ENCODE measurements around the gene PWP1.
A peak's percentile ranks its signal among the peaks of the same experiment; 100 is the strongest.

PWP1 gene

DNA sequence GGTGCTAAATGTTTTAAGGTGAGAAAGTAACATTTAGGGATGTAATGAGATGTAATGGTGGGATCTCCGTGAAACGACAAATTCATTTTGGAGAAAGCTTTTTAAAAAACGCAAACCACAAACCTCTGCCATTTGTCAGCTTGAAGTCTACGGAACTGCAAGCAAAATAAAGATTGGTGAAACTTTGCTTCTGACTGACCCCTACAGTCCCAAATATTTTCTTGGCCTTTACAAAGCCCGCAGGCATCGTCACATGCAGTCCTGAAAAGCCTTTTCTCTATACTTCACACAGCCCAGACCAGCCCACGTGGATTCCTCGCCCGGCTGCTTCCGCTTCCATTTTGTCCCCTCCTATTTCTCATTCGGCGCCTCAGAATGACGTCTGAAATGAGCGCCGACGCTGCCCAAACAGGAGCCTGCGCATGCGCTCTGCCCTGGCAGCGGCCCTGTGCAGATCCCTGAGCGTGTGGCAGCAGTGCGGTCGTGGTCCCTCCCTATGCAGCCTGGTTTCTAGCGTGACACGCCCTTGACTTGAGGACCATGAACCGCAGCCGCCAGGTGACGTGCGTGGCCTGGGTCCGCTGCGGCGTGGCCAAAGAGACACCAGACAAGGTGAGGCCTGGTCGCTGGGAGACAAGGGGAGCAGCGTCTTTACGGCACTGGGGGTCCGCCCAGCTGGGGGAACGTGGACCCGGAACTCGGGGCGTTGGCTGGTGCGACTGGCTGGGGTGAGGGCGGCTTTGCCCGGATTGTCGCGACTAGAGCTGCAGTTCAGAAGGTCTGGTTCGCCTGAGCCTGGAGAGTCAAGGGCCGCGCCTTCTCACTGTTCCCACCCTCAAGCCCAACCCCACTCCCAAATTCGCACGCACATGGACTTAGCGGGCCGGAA is at the start of gene PWP1:
Gene PWP1, plus strand, starts transcription at position 440 of the 889 bp plus-strand sequence. Its CDS starts 101 bp downstream, at position 541.
- peaks cover 27% of the 10 kb centered on the region for H3K36me3 Mint-ChIP-seq
- CTCF ChIA-PET = interaction anchor here (1.4 to 2.5 kb wide), 2 partner anchors 10 to 554 kb away, joined by 3 to 9 read pairs; no protein-coding TSS in a partner anchor
- DNase-seq = peak; percentile 96

DNA sequence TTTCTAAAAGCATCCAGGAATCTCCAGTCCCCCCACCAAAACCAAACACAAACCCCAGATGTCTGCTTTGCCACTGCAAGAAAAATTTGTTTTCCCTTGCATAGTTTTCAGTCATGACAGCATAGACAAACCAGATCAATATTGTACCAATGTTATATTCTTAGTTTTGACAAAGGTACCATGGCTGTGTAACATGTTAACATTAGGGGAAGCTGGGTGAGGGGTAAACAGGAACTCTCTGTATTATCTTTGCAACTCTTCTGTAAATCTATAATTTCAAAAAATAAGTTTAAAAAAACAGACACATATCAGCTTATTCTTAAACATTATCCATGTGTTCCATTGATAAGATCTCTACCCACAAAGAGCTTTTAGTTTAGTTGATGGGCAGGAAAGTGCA is 44.4 kb upstream of the PWP1 start:
- no peak overlapping the region for H3K4me3 Mint-ChIP-seq
- no peak overlapping the region for H3K27ac Mint-ChIP-seq
- H3K27me3 Mint-ChIP-seq = no peaks in the 10 kb centered on the region
- DNase-seq = no peak
- H3K9me3 Mint-ChIP-seq = no peaks in the 10 kb centered on the region
- CTCF ChIA-PET = no interaction called here
- no peaks in the 10 kb centered on the region for H3K4me1 Mint-ChIP-seq
- H3K36me3 Mint-ChIP-seq = peaks cover 24% of the 10 kb centered on the region

More for the DNA sequence above, at the start of gene PWP1:
- peak within 1 kb of the TSS; percentile 92 for H3K4me3 Mint-ChIP-seq
- peaks cover 15% of the 10 kb centered on the region for H3K27me3 Mint-ChIP-seq
- H3K4me1 Mint-ChIP-seq = peaks cover 30% of the 10 kb centered on the region
- peak within 1 kb of the TSS; percentile 97 for H3K27ac Mint-ChIP-seq
- no peaks in the 10 kb centered on the region for H3K9me3 Mint-ChIP-seq

DNA sequence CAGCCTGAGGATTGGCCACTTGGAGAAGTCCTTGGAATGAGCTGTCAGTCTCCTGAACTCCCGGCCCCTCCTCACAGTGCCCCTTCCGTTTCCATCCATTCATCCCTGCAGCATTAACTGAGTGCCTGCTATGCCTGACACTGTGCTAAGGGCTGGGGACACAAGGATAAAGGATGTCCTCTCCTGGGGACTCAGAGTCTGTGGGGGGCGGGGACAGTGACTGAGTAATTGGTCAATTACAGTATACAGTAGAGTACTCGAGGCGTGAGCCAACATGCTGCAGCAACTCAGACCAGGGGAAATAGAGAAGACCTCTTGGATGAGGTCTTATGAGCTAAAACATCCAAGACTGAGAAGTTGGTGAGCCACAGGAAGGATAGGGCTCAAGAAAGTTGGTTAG is 43.4 kb upstream of the PWP1 start:
- H3K27ac Mint-ChIP-seq = peak overlapping the region; percentile 1
- no peaks in the 10 kb centered on the region for H3K4me1 Mint-ChIP-seq
- H3K27me3 Mint-ChIP-seq = no peaks in the 10 kb centered on the region
- H3K36me3 Mint-ChIP-seq = peaks cover 24% of the 10 kb centered on the region
- no peak overlapping the region for H3K4me3 Mint-ChIP-seq
- CTCF ChIA-PET = no interaction called here
- no peaks in the 10 kb centered on the region for H3K9me3 Mint-ChIP-seq
- no peak for DNase-seq

DNA sequence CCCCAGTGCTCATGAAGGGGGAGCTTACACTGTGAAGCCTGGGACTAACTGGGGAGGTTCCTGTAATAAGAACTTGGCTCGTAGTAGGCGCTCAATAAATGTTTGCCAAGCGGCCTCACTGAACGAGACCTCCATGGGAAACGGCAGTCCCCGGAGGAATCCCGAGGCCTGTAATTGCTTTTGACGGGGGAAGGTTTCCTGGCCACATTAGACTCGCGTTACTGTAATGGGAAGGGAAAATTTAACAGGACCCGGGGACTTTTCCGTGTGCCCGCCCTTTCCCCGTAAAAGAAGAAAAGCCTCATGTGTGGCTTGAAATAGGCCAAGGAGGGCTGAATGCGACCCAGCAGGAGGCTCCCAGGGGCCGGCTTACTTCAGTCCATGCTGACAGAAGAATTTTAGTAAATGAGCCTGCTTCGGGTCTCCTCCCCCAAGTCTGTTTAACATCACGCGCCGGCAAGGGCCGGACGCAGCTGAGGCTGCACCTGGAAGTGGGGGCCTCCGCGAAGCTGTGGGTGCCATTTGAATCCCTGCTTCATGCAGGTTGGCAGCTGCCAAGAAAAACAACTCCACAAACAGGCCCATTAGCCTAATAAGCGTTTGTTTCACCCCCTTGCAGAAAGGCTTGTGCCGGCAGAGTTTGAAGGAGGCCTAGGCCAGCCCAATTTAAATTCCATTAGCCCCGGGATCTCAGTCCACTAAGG is 39.8 kb upstream of the PWP1 start:
- H3K9me3 Mint-ChIP-seq = no peaks in the 10 kb centered on the region
- no peak overlapping the region for H3K27ac Mint-ChIP-seq
- peaks cover 18% of the 10 kb centered on the region for H3K36me3 Mint-ChIP-seq
- no peaks in the 10 kb centered on the region for H3K4me1 Mint-ChIP-seq
- no peaks in the 10 kb centered on the region for H3K27me3 Mint-ChIP-seq
- CTCF ChIA-PET = no interaction called here
- H3K4me3 Mint-ChIP-seq = no peak overlapping the region
- DNase-seq = no peak

DNA sequence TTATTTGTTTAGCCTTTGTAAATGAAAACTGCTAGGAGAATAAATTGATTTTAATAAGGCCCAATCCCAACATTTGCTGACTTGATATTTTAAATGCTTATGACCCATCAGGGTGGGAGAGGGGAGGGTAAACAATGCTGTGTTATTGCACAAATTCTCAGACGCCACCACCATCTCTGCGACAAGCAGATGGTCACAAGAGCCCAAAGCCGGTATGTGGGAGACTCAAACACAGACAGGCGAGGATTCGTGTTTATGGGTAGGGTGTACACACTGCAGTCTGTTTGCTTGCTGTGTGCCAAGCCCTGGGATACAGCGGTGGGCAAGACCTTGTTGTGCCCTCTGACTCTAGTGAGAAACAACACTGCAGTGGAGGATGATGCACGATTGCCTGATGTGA is 39.2 kb upstream of the PWP1 start:
- Mint-ChIP-seq H3K36me3 (peaks cover 13% of the 10 kb centered on the region), H3K4me3 (no peak overlapping the region), H3K27ac (no peak overlapping the region), H3K9me3 (no peaks in the 10 kb centered on the region), H3K4me1 (no peaks in the 10 kb centered on the region), H3K27me3 (no peaks in the 10 kb centered on the region)
- CTCF ChIA-PET = no interaction called here
- DNase-seq = no peak

DNA sequence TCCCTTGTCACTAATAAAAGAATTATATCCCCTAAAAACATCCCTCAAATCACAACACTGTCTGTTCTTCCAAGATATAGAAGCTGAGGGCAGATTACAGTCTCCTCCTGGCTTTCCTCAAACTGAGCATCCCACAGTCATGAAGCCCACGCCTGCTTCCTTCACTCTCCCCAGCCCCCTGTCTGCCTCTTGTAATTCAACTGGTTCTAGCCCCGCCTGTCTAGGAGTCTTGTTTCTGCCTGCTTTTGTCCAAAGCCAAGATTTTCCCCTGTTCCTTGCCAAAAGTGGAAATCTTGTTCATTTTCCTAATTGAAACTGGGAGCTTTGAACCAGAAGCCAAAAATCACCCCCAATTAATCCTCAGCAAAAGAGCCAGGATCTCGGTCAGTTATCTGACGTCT is 35.9 kb upstream of the PWP1 start:
- no peaks in the 10 kb centered on the region for H3K9me3 Mint-ChIP-seq
- peaks cover 6% of the 10 kb centered on the region for H3K36me3 Mint-ChIP-seq
- H3K27ac Mint-ChIP-seq = no peak overlapping the region
- DNase-seq = no peak
- peaks cover 4% of the 10 kb centered on the region for H3K4me1 Mint-ChIP-seq
- H3K4me3 Mint-ChIP-seq = no peak overlapping the region
- CTCF ChIA-PET = interaction anchor here (1.7 kb wide), 1 partner anchor 21 kb away, joined by 5 read pairs; no protein-coding TSS in a partner anchor
- no peaks in the 10 kb centered on the region for H3K27me3 Mint-ChIP-seq

DNA sequence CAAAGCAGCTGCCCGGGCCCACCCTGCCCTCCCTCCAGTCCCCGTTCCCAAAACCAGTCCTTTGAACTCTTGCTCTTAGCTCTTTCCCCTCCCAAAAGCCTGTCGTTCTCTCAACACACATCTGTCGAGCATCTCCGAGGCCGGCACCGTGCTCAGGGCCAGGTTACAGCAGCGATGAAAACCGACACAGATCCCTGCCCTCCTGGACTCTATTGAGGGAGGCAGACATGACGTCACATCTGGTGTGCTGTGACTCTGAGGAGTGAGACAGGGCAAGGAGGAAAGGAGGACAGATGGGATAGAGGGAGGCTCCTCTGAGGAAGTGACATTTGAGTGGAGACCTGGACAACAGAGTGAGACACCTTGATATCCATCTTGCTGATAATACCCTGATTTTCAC is 34.6 kb upstream of the PWP1 start:
- peaks cover 4% of the 10 kb centered on the region for H3K4me1 Mint-ChIP-seq
- DNase-seq = no peak
- no peaks in the 10 kb centered on the region for H3K27me3 Mint-ChIP-seq
- H3K9me3 Mint-ChIP-seq = no peaks in the 10 kb centered on the region
- no peak overlapping the region for H3K27ac Mint-ChIP-seq
- CTCF ChIA-PET = no interaction called here
- peaks cover 6% of the 10 kb centered on the region for H3K36me3 Mint-ChIP-seq
- no peak overlapping the region for H3K4me3 Mint-ChIP-seq

DNA sequence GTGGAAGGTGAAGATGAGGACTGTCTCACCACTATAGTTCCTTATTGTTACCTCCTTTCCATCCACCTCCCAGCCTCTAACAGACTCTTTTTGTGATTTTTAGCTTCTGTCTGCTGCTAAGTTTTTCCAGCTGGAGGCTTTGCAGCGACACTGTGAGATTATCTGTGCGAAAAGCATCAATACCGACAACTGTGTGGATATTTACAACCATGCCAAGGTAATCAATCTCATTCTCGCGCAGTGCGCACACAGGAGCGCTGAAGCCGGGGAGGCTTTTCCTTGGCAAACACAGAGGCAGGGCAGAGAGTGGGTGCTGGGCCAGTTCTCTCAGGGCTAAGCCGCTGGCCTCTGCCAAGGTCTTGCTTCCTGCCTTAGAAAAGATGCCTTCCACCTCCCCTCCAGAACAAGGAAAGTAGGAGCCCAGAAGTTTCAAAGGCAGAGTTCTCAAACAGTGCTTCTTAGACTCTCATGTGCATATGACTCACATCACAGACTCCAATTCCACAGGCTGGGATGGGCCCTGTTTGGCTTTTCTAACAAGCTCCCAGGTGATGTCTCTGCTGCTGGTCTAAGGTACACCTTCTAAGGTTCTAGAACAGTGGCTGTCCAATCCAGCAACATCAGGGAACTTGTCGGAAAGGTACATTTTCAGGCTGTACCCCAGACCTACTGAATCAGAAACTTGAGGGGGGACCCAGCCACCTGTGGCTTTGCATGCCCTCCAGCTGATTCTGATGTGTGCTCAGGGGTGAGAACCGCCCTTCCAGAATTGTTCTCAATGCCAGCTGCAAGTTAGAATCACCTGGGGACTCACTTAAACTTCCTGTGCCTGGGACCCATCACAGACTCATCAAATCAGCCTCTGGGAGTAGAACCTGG is 33.8 kb upstream of the PWP1 start:
- Mint-ChIP-seq H3K27me3 (no peaks in the 10 kb centered on the region), H3K9me3 (no peaks in the 10 kb centered on the region), H3K4me3 (no peak overlapping the region), H3K36me3 (peaks cover 6% of the 10 kb centered on the region), H3K27ac (no peak overlapping the region), H3K4me1 (peaks cover 4% of the 10 kb centered on the region)
- DNase-seq = no peak
- CTCF ChIA-PET = interaction anchor here (0.6 kb wide), 1 partner anchor 18 kb away, joined by 4 read pairs; no protein-coding TSS in a partner anchor

DNA sequence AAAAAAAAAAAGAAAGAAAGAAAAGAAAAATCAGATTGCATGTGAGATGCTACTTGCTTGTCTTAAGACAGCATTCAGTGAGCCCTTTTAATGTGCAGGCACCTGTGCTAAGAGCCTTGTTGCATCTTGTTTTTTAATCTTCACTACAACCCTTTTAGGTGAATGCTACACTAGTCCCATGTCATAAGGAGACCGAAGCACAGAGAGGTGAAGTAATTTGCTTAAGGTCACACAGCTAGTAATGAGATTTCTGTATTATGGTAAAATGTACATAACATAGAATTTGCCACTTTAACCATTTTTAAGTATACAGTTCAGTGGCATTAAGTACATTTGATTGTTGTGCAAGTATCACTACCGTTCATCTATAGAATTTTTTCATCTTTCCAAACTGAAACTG is 32.1 kb upstream of the PWP1 start:
- no peak overlapping the region for H3K4me3 Mint-ChIP-seq
- no peak overlapping the region for H3K27ac Mint-ChIP-seq
- CTCF ChIA-PET = no interaction called here
- no peaks in the 10 kb centered on the region for H3K27me3 Mint-ChIP-seq
- no peak for DNase-seq
- peaks cover 4% of the 10 kb centered on the region for H3K4me1 Mint-ChIP-seq
- H3K9me3 Mint-ChIP-seq = no peaks in the 10 kb centered on the region
- H3K36me3 Mint-ChIP-seq = peaks cover 12% of the 10 kb centered on the region

DNA sequence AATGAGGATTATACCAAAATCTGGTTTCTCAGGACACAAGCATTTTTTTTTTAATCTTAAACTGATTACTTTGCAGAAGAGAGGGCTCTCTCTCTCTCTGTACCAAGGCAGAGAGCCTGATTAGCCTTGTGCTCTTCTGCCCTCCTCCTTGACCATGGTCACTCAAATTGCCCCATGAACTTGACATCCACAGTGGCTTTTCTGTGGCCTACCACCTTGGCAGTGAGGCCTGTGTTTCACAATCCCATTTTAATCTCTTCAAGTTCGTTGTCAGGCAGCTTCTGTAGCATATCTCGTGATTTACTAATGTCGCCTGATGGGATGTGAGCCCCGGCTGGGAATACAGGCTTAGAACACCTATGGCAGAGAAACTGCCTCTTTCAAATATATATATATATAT is 30.7 kb upstream of the PWP1 start:
- H3K27me3 Mint-ChIP-seq = no peaks in the 10 kb centered on the region
- no peak for DNase-seq
- peaks cover 4% of the 10 kb centered on the region for H3K4me1 Mint-ChIP-seq
- CTCF ChIA-PET = no interaction called here
- H3K36me3 Mint-ChIP-seq = peaks cover 10% of the 10 kb centered on the region
- H3K27ac Mint-ChIP-seq = no peak overlapping the region
- no peaks in the 10 kb centered on the region for H3K9me3 Mint-ChIP-seq
- H3K4me3 Mint-ChIP-seq = no peak overlapping the region

DNA sequence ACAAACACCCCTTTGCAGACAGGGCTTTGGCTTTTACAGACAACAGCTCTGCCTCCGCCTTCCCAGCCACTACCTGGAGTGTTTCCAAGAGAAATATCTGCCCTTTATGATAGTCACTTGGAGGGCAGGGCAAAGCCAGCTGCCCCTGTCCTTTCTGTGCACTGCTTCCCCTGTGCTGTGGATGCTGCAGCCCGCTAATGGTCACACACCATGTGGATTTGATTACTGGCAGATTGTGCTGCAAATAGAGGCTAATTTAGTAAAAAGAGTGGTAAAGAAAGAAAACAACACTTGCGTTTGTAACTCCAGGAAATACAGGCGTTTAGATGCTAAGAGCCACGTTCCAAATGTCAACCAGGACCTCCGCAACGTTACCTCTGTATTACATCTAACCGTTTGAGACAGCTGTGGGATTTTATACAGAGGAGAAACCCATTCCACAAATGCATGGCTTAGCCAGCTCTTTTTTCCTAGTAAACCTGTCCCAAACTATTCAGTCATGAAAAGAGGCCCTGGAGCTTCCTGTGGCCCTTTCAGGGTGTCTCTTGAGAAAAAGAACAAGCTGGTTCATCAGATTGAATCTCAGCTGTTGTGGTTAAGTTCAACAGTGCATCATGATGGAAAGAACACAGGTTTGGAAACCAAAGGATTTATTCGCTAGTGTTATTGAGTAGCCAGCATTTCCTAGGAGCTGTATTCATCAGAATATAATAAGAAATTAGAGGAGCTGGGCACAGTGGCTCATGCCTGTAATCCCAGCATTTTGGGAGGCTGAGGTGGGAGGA is 30.1 kb upstream of the PWP1 start:
- Mint-ChIP-seq H3K4me3 (no peak overlapping the region), H3K27ac (no peak overlapping the region), H3K27me3 (no peaks in the 10 kb centered on the region), H3K4me1 (peaks cover 4% of the 10 kb centered on the region), H3K36me3 (peaks cover 10% of the 10 kb centered on the region), H3K9me3 (no peaks in the 10 kb centered on the region)
- CTCF ChIA-PET = interaction anchor here (1.2 kb wide), 2 partner anchors 257 to 524 kb away, joined by 3 to 4 read pairs; no protein-coding TSS in a partner anchor
- no peak for DNase-seq

DNA sequence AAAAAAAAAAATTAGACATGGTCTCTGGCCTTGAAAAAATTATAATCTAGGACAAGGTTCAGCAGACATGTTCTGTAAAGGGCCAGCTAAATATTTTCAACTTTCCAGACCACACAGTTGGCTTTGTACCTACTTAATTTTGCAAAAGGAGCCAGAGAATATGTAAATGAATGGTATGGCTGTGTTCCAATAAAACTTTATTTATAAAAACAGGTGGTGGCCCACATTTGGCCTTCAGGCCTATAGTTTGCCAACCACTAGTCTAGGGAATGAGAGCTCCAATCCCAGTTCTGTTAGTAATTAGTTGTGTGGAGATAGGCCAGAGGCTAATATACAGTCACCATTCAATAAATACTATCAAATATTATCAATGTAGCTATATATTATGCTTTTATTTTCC is 29.3 kb upstream of the PWP1 start:
- Mint-ChIP-seq H3K4me3 (no peak overlapping the region), H3K27ac (no peak overlapping the region), H3K36me3 (peaks cover 10% of the 10 kb centered on the region), H3K27me3 (no peaks in the 10 kb centered on the region), H3K4me1 (peaks cover 4% of the 10 kb centered on the region), H3K9me3 (no peaks in the 10 kb centered on the region)
- CTCF ChIA-PET = interaction anchor here (1.2 to 3.9 kb wide), 3 partner anchors 15 to 525 kb away, joined by 3 to 15 read pairs (median 4); no protein-coding TSS in a partner anchor
- no peak for DNase-seq

DNA sequence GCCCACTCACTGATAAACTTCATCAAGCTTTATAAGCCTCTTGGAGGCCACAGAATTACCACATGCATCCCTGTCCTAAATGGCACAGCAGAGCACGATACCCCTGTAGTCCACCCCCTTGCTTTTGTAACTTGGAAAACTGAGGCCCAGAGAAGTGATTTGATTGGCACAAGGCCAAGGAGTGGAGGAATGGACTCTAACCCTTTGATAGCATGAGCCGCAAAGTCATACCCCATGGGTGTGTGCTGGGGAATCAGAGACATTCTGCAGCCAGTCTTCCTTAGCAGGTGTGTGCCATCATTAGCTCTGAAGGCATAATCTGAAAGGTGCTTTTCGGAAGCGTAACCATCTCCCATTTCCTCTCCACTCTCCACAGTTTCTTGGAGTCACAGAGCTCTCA is 28.5 kb upstream of the PWP1 start:
- DNase-seq = no peak
- H3K27ac Mint-ChIP-seq = no peak overlapping the region
- H3K4me3 Mint-ChIP-seq = no peak overlapping the region
- H3K9me3 Mint-ChIP-seq = no peaks in the 10 kb centered on the region
- H3K4me1 Mint-ChIP-seq = peaks cover 4% of the 10 kb centered on the region
- H3K36me3 Mint-ChIP-seq = peaks cover 10% of the 10 kb centered on the region
- no peaks in the 10 kb centered on the region for H3K27me3 Mint-ChIP-seq
- CTCF ChIA-PET = interaction anchor here (1.0 to 3.9 kb wide), 3 partner anchors 14 to 256 kb away, joined by 3 to 15 read pairs (median 4); no protein-coding TSS in a partner anchor
